Activated CD8-positive, alpha-beta memory T cell treated with anti-CD3 and anti-CD28 coated beads, Interleukin-2, amount 10 ng/mL, durations not matched to agents 7 days and 5 days (primary cell): Measurements from ENCODE around the gene P2RX6. TPM values are rescaled to one million over a fixed set of nuclear protein-coding genes. Genes with fewer than 3 reads are reported as not detected.
"Not testable (repeated sequence)": the region's sequence is repeated elsewhere in the genome, so short reads cannot be mapped to it uniquely, and the experiment has no call there.

Source experiments
- ATAC-seq: fragments of 150-1000 bp; cut with Tn5 transposase; one replicate; pipeline ENCODE4 v1.10.0; 2021; ENCODE audit warnings: moderate library complexity
- CTCF ChIA-PET: fragments of 350-600 bp; sonication (Branson Sonifier 250); formaldehyde crosslinking; loops from one replicate; lab custom pipeline; 2021; ENCODE audit warnings: antibody characterized with exemption; lab: Charles Lee
- DNase-seq: peaks from one replicate; pipeline ENCODE4 v3.0.0-alpha.2; 2020
- H3K27ac Mint-ChIP-seq: one replicate; pipeline ENCODE4 v1.8.0; 2021; ENCODE audit warnings: mild to moderate bottlenecking, mixed read lengths
- H3K27me3 Mint-ChIP-seq: one replicate; pipeline ENCODE4 v1.8.0; 2021; ENCODE audit warnings: mixed read lengths
- H3K36me3 Mint-ChIP-seq: one replicate; pipeline ENCODE4 v1.8.0; 2021; ENCODE audit warnings: mild to moderate bottlenecking, mixed read lengths
- H3K4me1 Mint-ChIP-seq: one replicate; pipeline ENCODE4 v1.8.0; 2021; ENCODE audit warnings: mixed read lengths
- H3K4me3 Mint-ChIP-seq: one replicate; pipeline ENCODE4 v1.8.0; 2021; ENCODE audit warnings: mild to moderate bottlenecking, moderate library complexity, mixed read lengths
- H3K9me3 Mint-ChIP-seq: one replicate; pipeline ENCODE4 v1.8.0; 2022; ENCODE audit warnings: low read depth, mixed read lengths
- total RNA-seq, 2 experiments: library from RNA; stranded (reverse); gene quantifications; one replicate each; pipeline ENCODE4 v1.2.3, GENCODE V29; 2021

Gene P2RX6
- total RNA-seq, 2 experiments from 2014 or later = 0.32 to 0.42 TPM

DNA sequence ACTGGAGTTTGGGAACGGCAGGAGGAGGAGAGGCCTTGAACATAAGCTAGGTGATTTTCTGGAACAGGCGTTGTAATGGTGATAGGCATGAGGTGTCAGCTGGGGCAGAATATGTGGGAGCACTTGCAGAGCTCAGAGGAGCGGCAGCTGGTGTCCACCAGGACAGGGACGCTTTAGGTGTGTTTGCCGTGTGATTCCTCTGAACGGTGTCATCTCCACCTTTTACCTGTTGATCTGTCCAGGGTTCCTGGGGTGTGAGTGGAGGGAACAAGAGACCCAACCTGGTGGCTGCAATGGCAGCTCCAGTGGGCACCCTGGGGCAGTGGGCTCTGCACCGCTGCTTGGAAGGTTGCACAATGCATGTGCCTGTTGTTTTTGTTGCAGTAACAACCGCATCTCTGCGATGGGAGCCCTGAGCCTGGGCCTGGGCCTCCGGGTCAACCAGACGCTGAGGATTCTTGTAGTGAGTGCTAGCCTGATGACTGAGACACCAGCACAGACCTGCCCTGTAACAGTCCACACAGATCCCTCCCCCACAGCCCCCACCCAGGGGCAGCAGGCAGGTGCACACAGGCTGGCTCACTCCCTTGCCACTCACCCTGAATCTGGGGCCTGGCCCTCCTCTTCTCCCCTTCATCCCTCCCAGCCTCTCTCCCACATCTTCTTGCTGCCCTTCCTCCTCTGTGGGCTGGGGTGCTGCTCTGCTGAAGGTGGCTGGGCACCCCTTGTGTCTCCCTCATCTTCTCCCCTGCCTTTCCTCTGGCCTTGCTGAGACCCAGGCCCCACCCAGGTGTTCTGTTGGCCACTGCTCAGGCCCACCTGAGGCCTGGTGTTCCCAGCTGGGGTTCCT is 40.0 kb downstream of the P2RX6 start:
- DNase-seq = no peak
- Mint-ChIP-seq H3K36me3 (no peaks in the 10 kb centered on the region), H3K4me3 (no peak overlapping the region), H3K27ac (no peak overlapping the region), H3K27me3 (peaks cover 8% of the 10 kb centered on the region), H3K9me3 (no peaks in the 10 kb centered on the region), H3K4me1 (peaks cover 10% of the 10 kb centered on the region)
- CTCF ChIA-PET = no interaction called here
- no peak for ATAC-seq

DNA sequence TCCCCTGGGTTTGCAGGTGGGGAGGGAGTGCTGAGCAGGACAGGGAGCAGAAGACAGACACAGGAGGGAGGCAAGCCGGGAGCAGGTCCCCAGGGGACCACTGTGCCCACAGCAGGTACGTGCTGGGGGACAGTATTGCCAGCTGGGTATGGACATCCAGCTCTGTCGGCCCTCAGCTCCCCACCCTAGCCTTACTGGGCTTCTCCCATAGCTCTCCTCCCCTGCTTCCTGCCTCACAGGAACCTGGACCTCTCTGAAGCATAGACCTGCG is 40.5 kb downstream of the P2RX6 start:
- Mint-ChIP-seq H3K27me3 (peaks cover 8% of the 10 kb centered on the region), H3K4me1 (peaks cover 10% of the 10 kb centered on the region), H3K27ac (no peak overlapping the region), H3K9me3 (no peaks in the 10 kb centered on the region), H3K36me3 (no peaks in the 10 kb centered on the region), H3K4me3 (no peak overlapping the region)
- DNase-seq (no peak), ATAC-seq (peak; percentile 27)
- CTCF ChIA-PET = interaction anchor here (1.5 kb wide), 1 partner anchor 14 kb away, joined by 3 read pairs; no protein-coding TSS in a partner anchor

DNA sequence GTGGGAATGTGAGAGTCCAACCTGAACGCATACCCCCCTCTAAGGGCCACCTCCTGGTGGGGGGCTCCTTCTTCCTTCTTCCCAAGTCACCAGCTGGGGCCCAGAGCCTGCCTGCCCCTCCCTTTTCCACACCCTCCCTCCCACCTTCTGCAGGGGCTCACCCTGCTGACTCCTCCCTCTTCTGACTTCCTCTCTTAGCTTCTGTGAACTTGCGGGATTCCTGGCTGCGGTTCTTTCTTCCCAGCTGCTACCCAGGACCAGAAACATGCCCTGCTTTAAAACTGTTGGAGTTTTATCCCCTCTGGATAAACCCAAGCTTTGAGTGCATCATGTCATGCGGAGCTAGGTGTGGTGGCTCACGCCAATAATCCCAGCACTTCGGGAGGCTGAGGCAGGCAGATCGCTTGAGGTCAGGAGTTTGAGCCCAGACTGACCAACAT is 40.9 kb downstream of the P2RX6 start:
- H3K4me3 Mint-ChIP-seq = no peak overlapping the region
- peaks cover 10% of the 10 kb centered on the region for H3K4me1 Mint-ChIP-seq
- CTCF ChIA-PET = interaction anchor here (0.7 to 1.5 kb wide), 2 partner anchors 13 to 131 kb away, joined by 3 read pairs; no protein-coding TSS in a partner anchor
- DNase-seq (no peak), ATAC-seq (peak; percentile 20)
- no peaks in the 10 kb centered on the region for H3K9me3 Mint-ChIP-seq
- H3K27me3 Mint-ChIP-seq = peaks cover 8% of the 10 kb centered on the region
- H3K27ac Mint-ChIP-seq = no peak overlapping the region
- no peaks in the 10 kb centered on the region for H3K36me3 Mint-ChIP-seq

DNA sequence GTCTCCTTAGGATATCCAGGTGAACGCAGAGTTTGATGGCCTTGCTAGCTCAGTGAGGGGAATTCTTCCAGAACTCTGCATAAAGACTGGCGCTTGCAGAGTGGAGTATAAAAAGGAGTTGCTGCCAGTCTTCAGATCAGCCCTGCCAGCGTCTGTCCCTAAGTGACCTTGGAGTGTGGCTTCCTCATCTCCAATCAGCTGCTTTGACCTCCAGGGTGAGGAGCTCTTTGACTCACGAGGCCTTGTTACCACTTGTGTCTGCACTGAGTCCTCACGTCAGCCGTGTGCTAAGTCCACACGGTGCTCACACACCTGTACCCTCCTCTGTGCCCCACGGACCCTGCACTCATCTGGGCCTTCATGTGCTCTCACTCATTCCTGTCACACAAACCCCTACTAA is 45.4 kb downstream of the P2RX6 start:
- Mint-ChIP-seq H3K27me3 (peaks cover 12% of the 10 kb centered on the region), H3K4me1 (peaks cover 10% of the 10 kb centered on the region)
- H3K9me3 Mint-ChIP-seq, H3K4me3 Mint-ChIP-seq, ATAC-seq, CTCF ChIA-PET, H3K27ac Mint-ChIP-seq, H3K36me3 Mint-ChIP-seq, DNase-seq: not testable (repeated sequence)

GRCh38 chr22:21061660-21062321 is 46.8 kb downstream of the P2RX6 start:
- peaks cover 10% of the 10 kb centered on the region for H3K27me3 Mint-ChIP-seq

DNA sequence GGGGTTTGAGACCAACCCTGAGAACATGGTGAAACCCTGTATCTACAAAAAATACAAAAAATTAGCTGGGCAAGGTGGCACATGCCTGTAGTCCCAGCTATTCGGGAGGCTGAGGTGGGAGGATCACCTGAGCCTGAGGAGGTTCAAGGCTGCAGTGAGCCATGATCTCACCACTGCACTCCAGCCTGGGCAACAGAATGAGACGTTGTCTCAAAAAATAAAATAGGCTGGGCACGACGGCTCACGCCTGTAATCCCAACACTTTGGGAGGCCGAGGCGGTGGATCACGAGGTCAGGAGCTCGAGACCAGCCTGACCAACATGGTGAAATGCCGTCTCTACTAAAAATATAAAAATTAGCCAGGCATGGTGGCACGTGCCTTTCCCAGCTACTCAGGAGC is 49.5 kb downstream of the P2RX6 start:
- DNase-seq, H3K9me3 Mint-ChIP-seq, CTCF ChIA-PET: not testable (repeated sequence)

More at GRCh38 chr22:21061660-21062321, 46.8 kb downstream of the P2RX6 start:
- CTCF ChIA-PET, H3K4me3 Mint-ChIP-seq, DNase-seq, H3K9me3 Mint-ChIP-seq, H3K36me3 Mint-ChIP-seq, H3K27ac Mint-ChIP-seq, H3K4me1 Mint-ChIP-seq, ATAC-seq: not testable (repeated sequence)

GRCh38 chr22:21064917-21065864 is 50.2 kb downstream of the P2RX6 start:
- ATAC-seq (no peak), DNase-seq (no peak)
- no peaks in the 10 kb centered on the region for H3K9me3 Mint-ChIP-seq
- H3K4me3 Mint-ChIP-seq = no peak overlapping the region
- CTCF ChIA-PET = interaction anchor here (1.0 to 1.2 kb wide), 2 partner anchors 37 to 44 kb away, joined by 3 read pairs; no protein-coding TSS in a partner anchor
- H3K36me3 Mint-ChIP-seq = no peaks in the 10 kb centered on the region
- peaks cover 9% of the 10 kb centered on the region for H3K4me1 Mint-ChIP-seq
- no peak overlapping the region for H3K27ac Mint-ChIP-seq
- peaks cover 6% of the 10 kb centered on the region for H3K27me3 Mint-ChIP-seq

More for the DNA sequence above, 49.5 kb downstream of the P2RX6 start:
- not testable (repeated sequence) for H3K4me3 Mint-ChIP-seq, H3K27ac Mint-ChIP-seq, ATAC-seq, H3K4me1 Mint-ChIP-seq, H3K27me3 Mint-ChIP-seq, H3K36me3 Mint-ChIP-seq

- H3K27ac Mint-ChIP-seq = no peak overlapping the region
- H3K36me3 Mint-ChIP-seq = no peaks in the 10 kb centered on the region
- H3K4me3 Mint-ChIP-seq = no peak overlapping the region
- DNase-seq (no peak), ATAC-seq (no peak)
- H3K4me1 Mint-ChIP-seq = peaks cover 9% of the 10 kb centered on the region
- H3K9me3 Mint-ChIP-seq = no peaks in the 10 kb centered on the region
- CTCF ChIA-PET = interaction anchor here (1.2 kb wide), 1 partner anchor 42 kb away, joined by 3 read pairs; no protein-coding TSS in a partner anchor
- peaks cover 6% of the 10 kb centered on the region for H3K27me3 Mint-ChIP-seq
These were observed 52.3 kb downstream of the P2RX6 start for GRCh38 chr22:21067075-21067900.

DNA sequence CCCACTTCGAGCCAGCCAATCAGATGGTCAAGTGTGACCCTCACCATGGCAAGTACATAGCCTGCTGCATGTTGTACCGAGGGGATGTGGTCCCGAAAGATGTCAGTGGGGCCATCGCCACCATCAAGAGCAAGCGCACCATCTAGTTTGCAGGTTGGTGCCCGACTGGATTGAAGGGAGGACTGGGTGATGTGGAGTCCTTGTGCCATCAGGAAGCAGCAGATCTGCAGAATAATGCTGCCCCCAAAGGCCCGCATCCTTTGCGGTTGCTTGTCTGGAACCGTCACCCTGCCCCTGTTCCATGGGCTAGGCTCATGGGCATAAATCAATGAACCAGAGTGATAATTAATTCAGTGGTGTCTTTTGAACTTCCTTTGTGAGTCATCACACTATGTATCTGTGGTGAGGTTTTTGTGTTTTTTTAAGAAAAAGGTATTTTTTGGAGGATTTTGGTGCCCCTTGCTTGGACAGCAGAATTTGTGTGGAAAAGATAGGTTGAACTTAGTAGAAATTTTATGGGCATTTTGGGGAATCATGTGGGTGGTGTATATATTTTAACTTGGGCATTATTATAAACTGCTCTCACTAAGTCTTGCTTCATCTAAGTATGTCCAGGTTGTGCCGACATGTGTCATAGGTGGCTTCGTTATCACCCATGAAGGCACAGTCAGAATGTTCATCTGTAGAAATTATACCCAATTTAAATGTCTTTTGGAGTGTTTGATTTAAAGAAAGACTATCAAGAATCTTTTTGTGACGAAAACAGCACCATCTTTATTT is 53.1 kb downstream of the P2RX6 start:
- CTCF ChIA-PET = no interaction called here
- Mint-ChIP-seq H3K4me3 (no peak overlapping the region), H3K9me3 (no peaks in the 10 kb centered on the region), H3K27ac (no peak overlapping the region), H3K27me3 (peaks cover 6% of the 10 kb centered on the region), H3K36me3 (no peaks in the 10 kb centered on the region), H3K4me1 (peaks cover 9% of the 10 kb centered on the region)
- no peak for ATAC-seq
- no peak for DNase-seq

- ATAC-seq (no peak), DNase-seq (no peak)
- CTCF ChIA-PET = interaction anchor here (1.1 kb wide), 1 partner anchor 13 kb away, joined by 3 read pairs; no protein-coding TSS in a partner anchor
- H3K27ac Mint-ChIP-seq = no peak overlapping the region
- H3K36me3 Mint-ChIP-seq = no peaks in the 10 kb centered on the region
- no peaks in the 10 kb centered on the region for H3K9me3 Mint-ChIP-seq
- H3K27me3 Mint-ChIP-seq = peaks cover 6% of the 10 kb centered on the region
- H3K4me1 Mint-ChIP-seq = peaks cover 9% of the 10 kb centered on the region
- H3K4me3 Mint-ChIP-seq = no peak overlapping the region
These were observed 53.8 kb downstream of the P2RX6 start for GRCh38 chr22:21068681-21069276.

DNA sequence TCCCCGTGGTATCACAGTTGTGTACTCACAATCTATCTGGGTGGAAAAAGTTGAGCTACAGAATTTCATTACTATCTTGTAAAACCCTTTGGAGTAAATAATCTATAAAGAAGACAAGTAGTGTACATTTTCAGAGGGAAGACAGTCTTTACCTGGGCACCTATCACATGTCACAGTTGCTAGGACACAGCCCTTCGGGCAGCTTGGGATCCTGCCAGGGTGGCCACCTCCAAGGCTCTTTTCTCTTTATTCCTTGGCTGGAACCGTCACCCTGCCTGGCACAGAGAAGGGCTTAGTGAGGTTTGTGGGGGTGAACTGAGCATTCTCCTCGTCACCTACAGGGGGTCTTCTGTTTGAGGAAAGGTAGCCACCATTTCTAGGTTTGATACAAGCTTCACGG is 54.4 kb downstream of the P2RX6 start:
- Mint-ChIP-seq H3K27ac (no peak overlapping the region), H3K27me3 (peaks cover 6% of the 10 kb centered on the region), H3K4me1 (peaks cover 9% of the 10 kb centered on the region), H3K36me3 (no peaks in the 10 kb centered on the region), H3K9me3 (no peaks in the 10 kb centered on the region), H3K4me3 (no peak overlapping the region)
- CTCF ChIA-PET = interaction anchor here (1.1 kb wide), 1 partner anchor 13 kb away, joined by 3 read pairs; no protein-coding TSS in a partner anchor
- no peak for ATAC-seq
- DNase-seq = no peak
